ENCODE results near the gene SNTB2. TPM values are rescaled to one million over a fixed set of nuclear protein-coding genes. Genes with fewer than 3 reads are reported as not detected.
"Not testable (repeated sequence)": the region's sequence is repeated elsewhere in the genome, so short reads cannot be mapped to it uniquely, and the experiment has no call there.

Gene SNTB2
- 10 to 100 TPM; 34.5 to 34.8 TPM for total RNA-seq

GRCh38 chr16:69186642-69187445 lies at the start of gene SNTB2:
TSS of gene SNTB2 (plus strand) at chr16:69187164. CDS start at chr16:69187167, 3 bp downstream.
- H3K36me3 ChIP-seq = no peaks in the 10 kb centered on the region
- H3K9me3 ChIP-seq = no peaks in the 10 kb centered on the region
- H3K4me1 ChIP-seq = no peaks in the 10 kb centered on the region
- H3K9ac ChIP-seq (ENCODE audit: low read depth in 2 of 2, low read length in 2 of 2) = peak within 1 kb of the TSS; percentile 84 to 95
- peak within 1 kb of the TSS; percentile 72 for H3K4me3 ChIP-seq
- intact Hi-C loops (cut with DNase I) = no loop called here
- DNase-seq = peak; percentile 98
- no peak for TF ChIP-seq CTCF (IDR thresholded peaks at IDR 0.05)
- peak within 1 kb of the TSS; percentile 85 for H3K27ac ChIP-seq
- no peaks in the 10 kb centered on the region for H3K27me3 ChIP-seq

GRCh38 chr16:69138608-69139007 lies 48.4 kb upstream of the SNTB2 start:
- Histone ChIP-seq H3K36me3 (no peaks in the 10 kb centered on the region), H3K9ac (ENCODE audit: low read depth in 2 of 2, low read length in 2 of 2) (no peak overlapping the region), H3K9me3 (no peaks in the 10 kb centered on the region), H3K27me3 (no peaks in the 10 kb centered on the region), H3K4me1 (no peaks in the 10 kb centered on the region), H3K4me3 (no peak overlapping the region), H3K27ac (no peak overlapping the region)
- TF ChIP-seq CTCF (IDR thresholded peaks at IDR 0.05) = no peak
- no peak for DNase-seq
- intact Hi-C loops (cut with DNase I) = no loop called here

- H3K9ac ChIP-seq (ENCODE audit: low read depth in 2 of 2, low read length in 2 of 2); DNase-seq; H3K36me3 ChIP-seq; H3K4me1 ChIP-seq; H3K9me3 ChIP-seq; intact Hi-C loops (cut with DNase I); H3K27ac ChIP-seq; H3K4me3 ChIP-seq; H3K27me3 ChIP-seq: not testable (repeated sequence)
Measured at GRCh38 chr16:69139464-69139863, 47.5 kb upstream of the SNTB2 start.

GRCh38 chr16:69141014-69141413 lies 46.0 kb upstream of the SNTB2 start:
- H3K27ac ChIP-seq = no peak overlapping the region
- H3K27me3 ChIP-seq = no peaks in the 10 kb centered on the region
- H3K36me3 ChIP-seq = no peaks in the 10 kb centered on the region
- no peak for DNase-seq
- no peak overlapping the region for H3K4me3 ChIP-seq
- no peak overlapping the region for H3K9ac ChIP-seq (ENCODE audit: low read depth in 2 of 2, low read length in 2 of 2)
- intact Hi-C loops (cut with DNase I) = no loop called here
- TF ChIP-seq CTCF (IDR thresholded peaks at IDR 0.05) = no peak
- H3K9me3 ChIP-seq = no peaks in the 10 kb centered on the region
- H3K4me1 ChIP-seq = no peaks in the 10 kb centered on the region

- H3K27me3 ChIP-seq = no peaks in the 10 kb centered on the region
- intact Hi-C loops (cut with DNase I) = no loop called here
- no peak for TF ChIP-seq CTCF (IDR thresholded peaks at IDR 0.05)
- H3K4me1 ChIP-seq = no peaks in the 10 kb centered on the region
- H3K36me3 ChIP-seq = no peaks in the 10 kb centered on the region
- H3K9me3 ChIP-seq = no peaks in the 10 kb centered on the region
- H3K4me3 ChIP-seq = no peak overlapping the region
- DNase-seq = no peak
- H3K27ac ChIP-seq = no peak overlapping the region
- no peak overlapping the region for H3K9ac ChIP-seq (ENCODE audit: low read depth in 2 of 2, low read length in 2 of 2)
Measured at GRCh38 chr16:69141936-69142335, 45.0 kb upstream of the SNTB2 start.

GRCh38 chr16:69143116-69143515 lies 43.8 kb upstream of the SNTB2 start:
- Histone ChIP-seq H3K27me3 (no peaks in the 10 kb centered on the region), H3K36me3 (no peaks in the 10 kb centered on the region), H3K4me3 (no peak overlapping the region), H3K27ac (no peak overlapping the region), H3K4me1 (no peaks in the 10 kb centered on the region), H3K9me3 (no peaks in the 10 kb centered on the region), H3K9ac (ENCODE audit: low read depth in 2 of 2, low read length in 2 of 2) (peak overlapping the region in 1 of 2 donors; percentile 1)
- DNase-seq = peak; percentile 45
- intact Hi-C loops (cut with DNase I) = no loop called here
- TF ChIP-seq CTCF (IDR thresholded peaks at IDR 0.05) = peak; percentile 12

Data from colonic mucosa (tissue), 4 donors.